Effector CD8-positive, alpha-beta T cell (primary cell): ENCODE results near the gene EPS8L1.
A peak's percentile ranks its signal among the peaks of the same experiment; 100 is the strongest.

ENCODE experiments used
- DNase-seq: peaks from one replicate; lab custom pipeline; 2025; lab: John Stamatoyannopoulos, UW

The EPS8L1 gene

GRCh38 chr19:55080121-55080967 lies 4.7 kb downstream of the EPS8L1 start:
- DNase-seq: peak; percentile 18

- DNase-seq: peak; percentile 81
Measured at GRCh38 chr19:55080968-55081769, 5.5 kb downstream of the EPS8L1 start.

- DNase-seq: no peak
Measured at GRCh38 chr19:55081770-55082019, 6.0 kb downstream of the EPS8L1 start.

GRCh38 chr19:55082020-55082851 lies 6.6 kb downstream of the EPS8L1 start:
- DNase-seq: peak; percentile 17

GRCh38 chr19:55083004-55083850 lies 7.6 kb downstream of the EPS8L1 start:
- DNase-seq: no peak

- DNase-seq: no peak
Measured at GRCh38 chr19:55084416-55084815, 8.7 kb downstream of the EPS8L1 start.

- no peak for DNase-seq
Measured at GRCh38 chr19:55085923-55086715, 10.4 kb downstream of the EPS8L1 start.

- DNase-seq: peak; percentile 51
Measured at GRCh38 chr19:55086730-55087541, 11.3 kb downstream of the EPS8L1 start.

GRCh38 chr19:55087542-55087901 lies 11.9 kb downstream of the EPS8L1 start:
- no peak for DNase-seq

GRCh38 chr19:55088021-55088451 lies 12.4 kb downstream of the EPS8L1 start:
- no peak for DNase-seq

- DNase-seq: peak; percentile 81
Measured at GRCh38 chr19:55088543-55089341, 13.1 kb downstream of the EPS8L1 start.

GRCh38 chr19:55089342-55089944 lies 13.8 kb downstream of the EPS8L1 start:
- DNase-seq: no peak

- no peak for DNase-seq
Measured at GRCh38 chr19:55090564-55090963, 14.9 kb downstream of the EPS8L1 start.

GRCh38 chr19:55091126-55091910 lies 15.6 kb downstream of the EPS8L1 start:
- DNase-seq: no peak

GRCh38 chr19:55091955-55092354 lies 16.3 kb downstream of the EPS8L1 start:
- no peak for DNase-seq

GRCh38 chr19:55092423-55093318 lies 17.0 kb downstream of the EPS8L1 start:
- DNase-seq: no peak
